A549 (cell line): ENCODE results near the gene ZC3H4. TPM values are rescaled to one million over a fixed set of nuclear protein-coding genes. Genes with fewer than 3 reads are reported as not detected.

ENCODE experiments used
- BHLHE40 ChIP-seq: IDR thresholded peaks from 2 replicates; pipeline ENCODE4 v1.6.1; 2012; ENCODE audit warnings: low read depth, low read length, inconsistent platforms
- CBX8 ChIP-seq: fragments of 200-600 bp; sonication (generic); IDR thresholded peaks from 2 replicates; pipeline ENCODE4 v1.6.1; 2016
- CHD4 ChIP-seq: fragments of 200-600 bp; sonication (generic); IDR thresholded peaks from 2 replicates; pipeline ENCODE4 v1.6.1; 2016; ENCODE audit warnings: antibody characterized with exemption, mild to moderate bottlenecking, borderline replicate concordance
- EHF ChIP-seq: fragments of 250-450 bp; sonication (Bioruptor Pico); IDR thresholded peaks from 2 replicates; pipeline ENCODE4 v1.5.0; 2020; ENCODE audit warnings: mild to moderate bottlenecking
- EHMT2 ChIP-seq: fragments of 200-600 bp; sonication (generic); IDR thresholded peaks from 2 replicates; pipeline ENCODE4 v1.6.1; 2016; ENCODE audit warnings: antibody characterized with exemption, low read depth, mild to moderate bottlenecking, moderate library complexity
- EP300 ChIP-seq, 2 experiments: fragments of >200 bp; sonication (Bioruptor Twin); formaldehyde crosslinking; IDR thresholded peaks; 2 replicates in 1 of 2; 3 replicates in 1 of 2; pipeline ENCODE4 v1.6.1; 2016 to 2017
- ESRRA ChIP-seq: fragments of 150-350 bp; IDR thresholded peaks from 2 replicates; pipeline ENCODE4 v1.6.1; 2014; ENCODE audit warnings: mild to moderate bottlenecking, low read length, borderline replicate concordance
- FOSB ChIP-seq: fragments of 250-450 bp; sonication (Bioruptor Pico); IDR thresholded peaks from 2 replicates; pipeline ENCODE4 v1.5.0; 2020; ENCODE audit warnings: mild to moderate bottlenecking, moderate library complexity
- FOSL2 ChIP-seq, 2 experiments: fragments of 450-650 bp in 1 of 2; fragments of >200 bp in 1 of 2; sonication (Bioruptor Twin) in 1 of 2; formaldehyde crosslinking; IDR thresholded peaks; 2 replicates each; pipeline versions ENCODE4 v1.5.0 to v1.6.1; 2016 to 2020; ENCODE audit warnings: mild to moderate bottlenecking in 1 of 2, moderate library complexity in 1 of 2
- FOXS1 ChIP-seq: fragments of 250-450 bp; sonication (Bioruptor Pico); IDR thresholded peaks from 2 replicates; pipeline ENCODE4 v1.5.0; 2020; ENCODE audit warnings: mild to moderate bottlenecking, moderate library complexity
- HDAC2 ChIP-seq: fragments of 200-600 bp; sonication (generic); IDR thresholded peaks from 2 replicates; pipeline ENCODE4 v1.6.1; 2016
- HEYL ChIP-seq: fragments of 250-450 bp; sonication (Bioruptor Pico); IDR thresholded peaks from 2 replicates; pipeline ENCODE4 v1.8.0; 2021; ENCODE audit warnings: mild to moderate bottlenecking, moderate library complexity
- HOXB13 ChIP-seq: fragments of 250-450 bp; sonication (Bioruptor Pico); IDR thresholded peaks from 2 replicates; pipeline ENCODE4 v1.5.0; 2020; ENCODE audit warnings: low read depth, mild to moderate bottlenecking, moderate library complexity
- HOXB5 ChIP-seq: fragments of 250-450 bp; sonication (Bioruptor Pico); IDR thresholded peaks from 2 replicates; pipeline ENCODE4 v1.5.0; 2020; ENCODE audit warnings: mild to moderate bottlenecking, moderate library complexity
- JUNB ChIP-seq: fragments of >200 bp; sonication (Bioruptor Twin); formaldehyde crosslinking; IDR thresholded peaks from 2 replicates; pipeline ENCODE4 v1.6.1; 2016
- MAFK ChIP-seq: fragments of 450-650 bp; IDR thresholded peaks from 2 replicates; pipeline ENCODE4 v1.6.1; 2014; ENCODE audit not compliant: partially characterized antibody
- MYC ChIP-seq: IDR thresholded peaks from 2 replicates; pipeline ENCODE4 v1.6.1; 2012; ENCODE audit warnings: mild to moderate bottlenecking, inconsistent platforms, low read length, improper control_type of control experiment, borderline replicate concordance
- NFE2L2 ChIP-seq: fragments of 150-350 bp; conservative IDR thresholded peaks from 2 replicates; pipeline ENCODE4 v1.6.1; 2014; ENCODE audit warnings: low read length
- NPAS2 ChIP-seq: fragments of 250-450 bp; sonication (Bioruptor Pico); IDR thresholded peaks from 2 replicates; pipeline ENCODE4 v1.8.0; 2022; ENCODE audit warnings: mild to moderate bottlenecking, moderate library complexity, borderline replicate concordance
- NR3C1 ChIP-seq: fragments of >200 bp; sonication (Bioruptor Twin); formaldehyde crosslinking; IDR thresholded peaks from 3 replicates; pipeline ENCODE4 v1.6.1; 2017
- PHF8 ChIP-seq: fragments of 200-600 bp; sonication (generic); IDR thresholded peaks from 2 replicates; pipeline ENCODE4 v1.6.1; 2016; ENCODE audit warnings: low read depth, mild to moderate bottlenecking, antibody characterized with exemption, moderate library complexity, borderline replicate concordance
- POLR2A ChIP-seq: IDR thresholded peaks from 2 replicates; pipeline ENCODE4 v1.6.1; 2012; ENCODE audit warnings: mild to moderate bottlenecking, low read length
- POLR2AphosphoS2 ChIP-seq: conservative IDR thresholded peaks from 2 replicates; pipeline ENCODE4 v1.6.1; 2012; ENCODE audit warnings: low read length, improper control_type of control experiment, inconsistent platforms
- RARB ChIP-seq: fragments of 250-450 bp; sonication (Bioruptor Pico); IDR thresholded peaks from 2 replicates; pipeline ENCODE4 v1.8.0; 2021; ENCODE audit warnings: mild to moderate bottlenecking, moderate library complexity
- RCOR1 ChIP-seq: fragments of 150-350 bp; IDR thresholded peaks from 2 replicates; pipeline ENCODE4 v1.6.1; 2014; ENCODE audit warnings: antibody characterized with exemption, low read length, low read depth
- RFX5 ChIP-seq: fragments of 450-650 bp; IDR thresholded peaks from 2 replicates; pipeline ENCODE4 v1.7.1; 2014; ENCODE audit warnings: antibody characterized with exemption, mild to moderate bottlenecking, moderate library complexity
- RNF2 ChIP-seq: fragments of 200-600 bp; sonication (generic); IDR thresholded peaks from 2 replicates; pipeline ENCODE4 v1.6.1; 2016; ENCODE audit warnings: low read depth, mild to moderate bottlenecking, antibody characterized with exemption, moderate library complexity, borderline replicate concordance
- SREBF2 ChIP-seq: fragments of 450-650 bp; IDR thresholded peaks from 2 replicates; pipeline ENCODE4 v1.6.1; 2014; ENCODE audit warnings: mild to moderate bottlenecking, moderate library complexity
- ZFP36 ChIP-seq: fragments of 450-650 bp; IDR thresholded peaks from 2 replicates; pipeline ENCODE4 v1.6.1; 2014; ENCODE audit warnings: borderline replicate concordance; ENCODE audit not compliant: partially characterized antibody
- polyA plus RNA-seq, 4 experiments: library from polyadenylated mRNA; depleted of rRNA in 3 of 4; stranded (reverse); fragments of >200 nt; fragmentation: RNase III in 1 of 4; extraction: RNeasy Plus Mini Kit Qiagen cat#74134 plus additional on column Dnase treatment in 1 of 4; gene quantifications; 2 replicates in 3 of 4; 3 replicates in 1 of 4; pipeline ENCODE4 v1.2.3, GENCODE V29; 2011 to 2017
- TF ChIP-seq, protein P1 (sequence below): fragments of 250-450 bp; sonication (Bioruptor Pico); IDR thresholded peaks from 2 replicates; pipeline ENCODE4 v1.5.0; 2021; ENCODE audit warnings: mild to moderate bottlenecking, moderate library complexity, borderline replicate concordance
- TF ChIP-seq, protein P2 (sequence below): fragments of 450-650 bp; IDR thresholded peaks from 2 replicates; pipeline ENCODE4 v1.6.1; 2014; ENCODE audit warnings: antibody characterized with exemption
- TF ChIP-seq, protein P3 (sequence below): fragments of >200 bp; sonication (Bioruptor Twin); formaldehyde crosslinking; IDR thresholded peaks from 3 replicates; pipeline ENCODE4 v1.5.1; 2016
- TF ChIP-seq, protein P4 (sequence below): IDR thresholded peaks from 2 replicates; pipeline ENCODE4 v1.6.1; 2012
- TF ChIP-seq, protein P5 (sequence below): IDR thresholded peaks from 2 replicates; pipeline ENCODE4 v1.6.1; 2012; ENCODE audit warnings: low read depth, borderline replicate concordance
- TF ChIP-seq, protein P6 (sequence below): fragments of >200 bp; sonication (Bioruptor Twin); formaldehyde crosslinking; IDR thresholded peaks from 3 replicates; pipeline ENCODE4 v1.6.1; 2016

The ZC3H4 gene
- polyA plus RNA-seq, 2 of the 4 experiments (the other 2 are of a cell fraction), result 7.7 to 33.4 TPM

DNA sequence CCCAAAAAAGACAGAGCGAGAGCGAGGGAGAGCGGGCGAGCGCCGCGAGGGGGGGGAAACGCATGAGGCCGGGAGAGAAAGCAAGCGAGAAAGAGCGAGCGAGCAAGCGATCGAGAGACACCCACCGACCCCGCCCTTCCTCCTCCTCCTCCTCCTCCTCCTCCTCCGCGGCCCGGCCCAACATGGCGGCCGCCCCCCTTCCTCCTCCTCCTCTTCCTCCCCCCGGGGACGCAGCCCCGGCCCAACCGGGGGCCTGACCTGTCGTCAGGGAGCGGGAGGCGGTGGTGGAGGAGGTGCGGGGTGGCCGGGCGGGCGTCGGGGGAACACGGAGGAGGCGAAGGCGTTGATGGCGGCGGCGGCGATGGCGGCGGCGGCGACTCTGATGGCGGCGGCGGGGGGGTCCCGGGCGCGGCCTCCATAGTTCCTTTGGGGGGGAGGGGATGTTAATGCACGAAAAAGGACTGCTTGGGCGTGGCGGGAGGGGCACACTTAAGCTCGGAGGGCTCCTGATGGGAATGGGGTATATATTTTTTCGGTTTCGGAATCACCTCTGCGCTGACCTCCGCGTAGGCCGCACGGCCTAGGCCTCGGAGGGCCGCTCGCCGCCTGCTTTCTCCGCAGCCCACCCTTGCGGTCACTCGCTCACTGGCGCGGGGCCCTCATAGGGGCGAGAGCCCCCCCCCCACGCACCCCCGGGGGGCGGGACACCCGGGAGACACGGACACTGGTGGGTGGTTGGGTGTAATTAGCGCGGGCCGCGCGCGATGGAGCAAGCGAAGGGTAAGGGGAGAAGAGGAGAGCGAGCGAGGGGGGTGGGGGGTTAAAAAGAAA, 1.2 kb downstream of the ZC3H4 start (continued):
- TF ChIP-seq, protein P1, sequence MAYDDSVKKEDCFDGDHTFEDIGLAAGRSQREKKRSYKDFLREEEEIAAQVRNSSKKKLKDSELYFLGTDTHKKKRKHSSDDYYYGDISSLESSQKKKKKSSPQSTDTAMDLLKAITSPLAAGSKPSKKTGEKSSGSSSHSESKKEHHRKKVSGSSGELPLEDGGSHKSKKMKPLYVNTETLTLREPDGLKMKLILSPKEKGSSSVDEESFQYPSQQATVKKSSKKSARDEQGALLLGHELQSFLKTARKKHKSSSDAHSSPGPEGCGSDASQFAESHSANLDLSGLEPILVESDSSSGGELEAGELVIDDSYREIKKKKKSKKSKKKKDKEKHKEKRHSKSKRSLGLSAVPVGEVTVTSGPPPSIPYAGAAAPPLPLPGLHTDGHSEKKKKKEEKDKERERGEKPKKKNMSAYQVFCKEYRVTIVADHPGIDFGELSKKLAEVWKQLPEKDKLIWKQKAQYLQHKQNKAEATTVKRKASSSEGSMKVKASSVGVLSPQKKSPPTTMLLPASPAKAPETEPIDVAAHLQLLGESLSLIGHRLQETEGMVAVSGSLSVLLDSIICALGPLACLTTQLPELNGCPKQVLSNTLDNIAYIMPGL (CRISPR knock-in tag), result peak; percentile 96
- TF ChIP-seq RFX5, result no peak
- TF ChIP-seq POLR2AphosphoS2, result no peak
- TF ChIP-seq RCOR1, result no peak
- TF ChIP-seq POLR2A, result peak; percentile 77
- TF ChIP-seq ESRRA, result no peak
- no peak for TF ChIP-seq JUNB
- TF ChIP-seq NFE2L2, result no peak
- TF ChIP-seq MYC, result peak; percentile 21; the same call in 1 of the 2 replicates
- TF ChIP-seq HOXB5, result peak; percentile 86
- TF ChIP-seq FOSB (CRISPR knock-in tag), result peak; percentile 93
- TF ChIP-seq, protein P2, sequence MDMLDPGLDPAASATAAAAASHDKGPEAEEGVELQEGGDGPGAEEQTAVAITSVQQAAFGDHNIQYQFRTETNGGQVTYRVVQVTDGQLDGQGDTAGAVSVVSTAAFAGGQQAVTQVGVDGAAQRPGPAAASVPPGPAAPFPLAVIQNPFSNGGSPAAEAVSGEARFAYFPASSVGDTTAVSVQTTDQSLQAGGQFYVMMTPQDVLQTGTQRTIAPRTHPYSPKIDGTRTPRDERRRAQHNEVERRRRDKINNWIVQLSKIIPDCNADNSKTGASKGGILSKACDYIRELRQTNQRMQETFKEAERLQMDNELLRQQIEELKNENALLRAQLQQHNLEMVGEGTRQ, result no peak
- TF ChIP-seq MAFK, result no peak
- TF ChIP-seq, protein P3, sequence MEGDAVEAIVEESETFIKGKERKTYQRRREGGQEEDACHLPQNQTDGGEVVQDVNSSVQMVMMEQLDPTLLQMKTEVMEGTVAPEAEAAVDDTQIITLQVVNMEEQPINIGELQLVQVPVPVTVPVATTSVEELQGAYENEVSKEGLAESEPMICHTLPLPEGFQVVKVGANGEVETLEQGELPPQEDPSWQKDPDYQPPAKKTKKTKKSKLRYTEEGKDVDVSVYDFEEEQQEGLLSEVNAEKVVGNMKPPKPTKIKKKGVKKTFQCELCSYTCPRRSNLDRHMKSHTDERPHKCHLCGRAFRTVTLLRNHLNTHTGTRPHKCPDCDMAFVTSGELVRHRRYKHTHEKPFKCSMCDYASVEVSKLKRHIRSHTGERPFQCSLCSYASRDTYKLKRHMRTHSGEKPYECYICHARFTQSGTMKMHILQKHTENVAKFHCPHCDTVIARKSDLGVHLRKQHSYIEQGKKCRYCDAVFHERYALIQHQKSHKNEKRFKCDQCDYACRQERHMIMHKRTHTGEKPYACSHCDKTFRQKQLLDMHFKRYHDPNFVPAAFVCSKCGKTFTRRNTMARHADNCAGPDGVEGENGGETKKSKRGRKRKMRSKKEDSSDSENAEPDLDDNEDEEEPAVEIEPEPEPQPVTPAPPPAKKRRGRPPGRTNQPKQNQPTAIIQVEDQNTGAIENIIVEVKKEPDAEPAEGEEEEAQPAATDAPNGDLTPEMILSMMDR, result no peak
- TF ChIP-seq CHD4, result no peak; the same call in 1 of the 2 replicates
- TF ChIP-seq, protein P4, sequence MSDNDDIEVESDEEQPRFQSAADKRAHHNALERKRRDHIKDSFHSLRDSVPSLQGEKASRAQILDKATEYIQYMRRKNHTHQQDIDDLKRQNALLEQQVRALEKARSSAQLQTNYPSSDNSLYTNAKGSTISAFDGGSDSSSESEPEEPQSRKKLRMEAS, result peak; percentile 86
- TF ChIP-seq BHLHE40, result no peak
- TF ChIP-seq HEYL, result no peak
- no peak for TF ChIP-seq CBX8
- TF ChIP-seq, protein P5, sequence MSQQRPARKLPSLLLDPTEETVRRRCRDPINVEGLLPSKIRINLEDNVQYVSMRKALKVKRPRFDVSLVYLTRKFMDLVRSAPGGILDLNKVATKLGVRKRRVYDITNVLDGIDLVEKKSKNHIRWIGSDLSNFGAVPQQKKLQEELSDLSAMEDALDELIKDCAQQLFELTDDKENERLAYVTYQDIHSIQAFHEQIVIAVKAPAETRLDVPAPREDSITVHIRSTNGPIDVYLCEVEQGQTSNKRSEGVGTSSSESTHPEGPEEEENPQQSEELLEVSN, result peak; percentile 74; the same call in 1 of the 2 replicates
- TF ChIP-seq FOXS1, result 0 out of 2 replicates have a peak, but pooled peaks have one; percentile 37
- TF ChIP-seq, protein P6, sequence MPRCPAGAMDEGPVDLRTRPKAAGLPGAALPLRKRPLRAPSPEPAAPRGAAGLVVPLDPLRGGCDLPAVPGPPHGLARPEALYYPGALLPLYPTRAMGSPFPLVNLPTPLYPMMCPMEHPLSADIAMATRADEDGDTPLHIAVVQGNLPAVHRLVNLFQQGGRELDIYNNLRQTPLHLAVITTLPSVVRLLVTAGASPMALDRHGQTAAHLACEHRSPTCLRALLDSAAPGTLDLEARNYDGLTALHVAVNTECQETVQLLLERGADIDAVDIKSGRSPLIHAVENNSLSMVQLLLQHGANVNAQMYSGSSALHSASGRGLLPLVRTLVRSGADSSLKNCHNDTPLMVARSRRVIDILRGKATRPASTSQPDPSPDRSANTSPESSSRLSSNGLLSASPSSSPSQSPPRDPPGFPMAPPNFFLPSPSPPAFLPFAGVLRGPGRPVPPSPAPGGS, result peak; percentile 85; the same call in 1 of the 3 replicates
- no peak for TF ChIP-seq EP300 (IDR thresholded peaks at IDR 0.05)
- peak; percentile 10 for TF ChIP-seq ZFP36
- no peak for TF ChIP-seq SREBF2
- peak; percentile 70 for TF ChIP-seq EHF (CRISPR knock-in tag)
- TF ChIP-seq HDAC2, result no peak
- TF ChIP-seq RARB (CRISPR knock-in tag), result peak; percentile 92; the same call in 1 of the 2 replicates
- TF ChIP-seq EHMT2, result no peak
- no peak for TF ChIP-seq NPAS2 (CRISPR knock-in tag)
- peak; percentile 88 for TF ChIP-seq PHF8
- no peak for TF ChIP-seq FOSL2 (IDR thresholded peaks at IDR 0.05)
- TF ChIP-seq FOSL2 (CRISPR knock-in tag; IDR thresholded peaks at IDR 0.05), result peak; percentile 21; the same call in 1 of the 2 replicates
- no peak for TF ChIP-seq NR3C1
- peak; percentile 64; the same call in 1 of the 2 replicates for TF ChIP-seq HOXB13
- TF ChIP-seq RNF2, result no peak
